ENCODE results near the gene ABCG4. TPM values are rescaled to one million over a fixed set of nuclear protein-coding genes. Genes with fewer than 3 reads are reported as not detected.

ABCG4 gene
- total RNA-seq, 1 experiment from 2014 or later, result not detected

- DNase-seq (ENCODE audit: low spot score), result peak; percentile 99
Observed at GRCh38 chr11:119205574-119206510, 57.0 kb downstream of the ABCG4 start, which contains the start of gene CBL. Gene CBL, plus strand, starts transcription at chr11:119206339. Its CDS starts 79 bp downstream, at chr11:119206418.

DNA sequence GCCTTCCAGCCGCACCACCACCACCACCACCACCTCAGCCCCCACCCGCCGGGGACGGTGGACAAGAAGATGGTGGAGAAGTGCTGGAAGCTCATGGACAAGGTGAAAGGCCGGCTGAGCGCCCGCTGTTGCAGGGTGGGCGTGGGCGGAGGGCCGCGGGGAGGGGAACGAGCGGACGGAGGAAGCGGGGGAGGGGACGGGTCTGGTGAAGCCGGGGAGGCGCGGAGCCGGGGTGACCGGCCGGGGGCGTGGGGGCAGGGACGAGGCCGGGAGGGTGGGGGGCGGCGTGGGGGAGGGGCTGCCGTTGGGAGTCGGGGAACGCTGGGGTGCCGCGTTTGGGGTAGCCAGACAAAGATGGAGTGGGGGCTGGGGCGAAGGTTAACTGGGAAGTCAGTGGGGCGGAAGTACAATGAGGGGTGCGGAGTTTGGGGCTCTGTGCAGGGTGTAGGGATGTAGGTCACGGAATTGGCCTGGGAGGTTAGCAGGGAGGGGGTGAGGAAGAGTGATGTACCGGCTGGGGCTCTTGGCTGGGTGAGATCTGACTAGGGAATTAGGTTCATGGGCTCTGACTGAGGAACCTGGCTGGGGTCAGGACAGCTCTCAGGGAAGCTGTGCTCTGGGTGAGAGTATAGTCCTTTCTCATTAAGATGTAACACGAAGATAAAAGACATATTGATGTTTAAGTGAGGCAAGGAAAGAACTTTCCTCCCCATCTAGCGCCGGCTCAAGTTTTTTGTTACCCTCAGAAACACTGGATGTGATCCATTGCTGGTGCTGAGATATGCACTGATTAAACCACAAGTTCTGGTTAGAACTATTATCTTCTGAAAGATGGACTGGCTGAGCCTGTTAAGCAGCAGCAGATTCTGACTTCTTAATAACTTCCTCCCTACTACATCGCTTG lies 57.9 kb downstream of the ABCG4 start:
- peak; percentile 51 for DNase-seq (ENCODE audit: low spot score)

GRCh38 chr11:119207415-119207960 lies 58.6 kb downstream of the ABCG4 start:
- DNase-seq (ENCODE audit: low spot score), result no peak

- no peak for DNase-seq (ENCODE audit: low spot score)
Observed at GRCh38 chr11:119209186-119209585, 60.3 kb downstream of the ABCG4 start.

GRCh38 chr11:119210050-119210449 lies 61.2 kb downstream of the ABCG4 start:
- DNase-seq (ENCODE audit: low spot score), result no peak

Other genes starting within 250 kb of the ABCG4 start
- gene BCL9L, start 223.1 kb upstream of the ABCG4 start, total RNA-seq (2014; rRNA removed; shearing (Covaris generic)), result 77.9 and 94.4 TPM in 2 replicates
- gene UPK2, start 192.8 kb upstream of the ABCG4 start, total RNA-seq (2014; rRNA removed; shearing (Covaris generic)), result 0.31 TPM in 1 of 2 replicates, not detected in the other
- gene FOXR1, start 177.3 kb upstream of the ABCG4 start, total RNA-seq (2014; rRNA removed; shearing (Covaris generic)), result not detected in 2 replicates
- gene CENATAC, start 150.9 kb upstream of the ABCG4 start, total RNA-seq (2014; rRNA removed; shearing (Covaris generic)), result 40.3 and 40.9 TPM in 2 replicates
- gene RPS25, start 130.7 kb upstream of the ABCG4 start, total RNA-seq (2014; rRNA removed; shearing (Covaris generic)), result 404 and 493 TPM in 2 replicates
- gene TRAPPC4, start 130.3 kb upstream of the ABCG4 start, total RNA-seq (2014; rRNA removed; shearing (Covaris generic)), result 60.5 and 75.0 TPM in 2 replicates
- 41.3 and 45.0 TPM in 2 replicates for gene SLC37A4, start 118.2 kb upstream of the ABCG4 start, total RNA-seq (2014; rRNA removed; shearing (Covaris generic))
- 161 TPM in 2 replicates for gene HYOU1, start 91.8 kb upstream of the ABCG4 start, total RNA-seq (2014; rRNA removed; shearing (Covaris generic))
- 32.6 and 47.8 TPM in 2 replicates for gene VPS11, start 81.2 kb upstream of the ABCG4 start, total RNA-seq (2014; rRNA removed; shearing (Covaris generic))
- gene HMBS, start 64.2 kb upstream of the ABCG4 start, total RNA-seq (2014; rRNA removed; shearing (Covaris generic)), result 21.9 and 25.1 TPM in 2 replicates
- 67.2 and 93.2 TPM in 2 replicates for gene DPAGT1, start 47.2 kb upstream of the ABCG4 start, total RNA-seq (2014; rRNA removed; shearing (Covaris generic))
- 31.9 and 40.4 TPM in 2 replicates for gene C2CD2L, start 41.7 kb upstream of the ABCG4 start, total RNA-seq (2014; rRNA removed; shearing (Covaris generic))
- gene HINFP, start 27.5 kb upstream of the ABCG4 start, total RNA-seq (2014; rRNA removed; shearing (Covaris generic)), result 15.5 and 16.9 TPM in 2 replicates
- gene NLRX1, start 19.7 kb downstream of the ABCG4 start, total RNA-seq (2014; rRNA removed; shearing (Covaris generic)), result 13.1 and 21.1 TPM in 2 replicates
- 1.8 TPM in 2 replicates for gene NHERF4, start 36.4 kb downstream of the ABCG4 start, total RNA-seq (2014; rRNA removed; shearing (Covaris generic))
- gene CBL, start 57.3 kb downstream of the ABCG4 start, total RNA-seq (2014; rRNA removed; shearing (Covaris generic)), result 6.5 and 8.3 TPM in 2 replicates
- gene MCAM, start 168.1 kb downstream of the ABCG4 start, total RNA-seq (2014; rRNA removed; shearing (Covaris generic)), result 6.4 and 9.9 TPM in 2 replicates
- gene RNF26, start 185.5 kb downstream of the ABCG4 start, total RNA-seq (2014; rRNA removed; shearing (Covaris generic)), result 13.3 and 14.8 TPM in 2 replicates
- gene C1QTNF5, start 191.8 kb downstream of the ABCG4 start, total RNA-seq (2014; rRNA removed; shearing (Covaris generic)), result 0.47 and 0.56 TPM in 2 replicates
- not detected in 2 replicates for gene MFRP, start 197.7 kb downstream of the ABCG4 start, total RNA-seq (2014; rRNA removed; shearing (Covaris generic))
- 2.2 and 4.4 TPM in 2 replicates for gene USP2, start 232.6 kb downstream of the ABCG4 start, total RNA-seq (2014; rRNA removed; shearing (Covaris generic))